Measurements from ENCODE around the gene CDR2. TPM values are rescaled to one million over a fixed set of nuclear protein-coding genes. Genes with fewer than 3 reads are reported as not detected.

The CDR2 gene
- total RNA-seq, 1 experiment from 2014 or later = 23.9 TPM

DNA sequence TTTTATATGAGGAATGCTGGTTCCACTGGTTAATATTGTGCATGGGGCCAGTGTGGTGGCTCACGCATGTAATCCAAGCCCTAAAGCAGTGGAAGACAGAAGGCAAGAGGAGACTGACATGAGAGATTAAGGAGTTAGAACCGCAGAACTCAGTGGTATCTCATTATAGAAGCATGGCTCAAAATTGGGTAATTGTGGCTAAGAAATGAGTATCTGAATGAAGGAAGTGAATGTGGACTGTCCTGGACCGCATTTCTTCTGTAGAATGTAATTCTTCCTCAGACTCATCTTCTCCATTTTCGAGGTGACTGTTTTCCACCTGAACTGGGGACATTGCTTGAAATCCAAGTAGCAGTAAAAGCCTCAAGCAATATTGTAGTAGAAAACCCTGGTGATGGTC, 42.6 kb upstream of the CDR2 start:
- no peaks in the 10 kb centered on the region for H3K4me1 Mint-ChIP-seq (ENCODE audit: insufficient read depth, unreplicated experiment)
- no TSS peak for BruUV-seq (replicated peaks)
- no peak for DNase-seq (ENCODE audit: unreplicated experiment)
- ChIA-PET POLR2A (no interaction called here), CTCF (no interaction called here)
- no peak overlapping the region for H3K4me3 Mint-ChIP-seq (ENCODE audit: unreplicated experiment)
- H3K27me3 Mint-ChIP-seq (ENCODE audit: insufficient read depth, unreplicated experiment) = no peaks in the 10 kb centered on the region
- intact Hi-C loops (cut with micrococcal nuclease) = no loop called here
- no peaks in the 10 kb centered on the region for H3K9me3 Mint-ChIP-seq (ENCODE audit: unreplicated experiment)
- no peak overlapping the region for H3K27ac Mint-ChIP-seq (ENCODE audit: low read depth, unreplicated experiment)
- TF ChIP-seq, protein P1, sequence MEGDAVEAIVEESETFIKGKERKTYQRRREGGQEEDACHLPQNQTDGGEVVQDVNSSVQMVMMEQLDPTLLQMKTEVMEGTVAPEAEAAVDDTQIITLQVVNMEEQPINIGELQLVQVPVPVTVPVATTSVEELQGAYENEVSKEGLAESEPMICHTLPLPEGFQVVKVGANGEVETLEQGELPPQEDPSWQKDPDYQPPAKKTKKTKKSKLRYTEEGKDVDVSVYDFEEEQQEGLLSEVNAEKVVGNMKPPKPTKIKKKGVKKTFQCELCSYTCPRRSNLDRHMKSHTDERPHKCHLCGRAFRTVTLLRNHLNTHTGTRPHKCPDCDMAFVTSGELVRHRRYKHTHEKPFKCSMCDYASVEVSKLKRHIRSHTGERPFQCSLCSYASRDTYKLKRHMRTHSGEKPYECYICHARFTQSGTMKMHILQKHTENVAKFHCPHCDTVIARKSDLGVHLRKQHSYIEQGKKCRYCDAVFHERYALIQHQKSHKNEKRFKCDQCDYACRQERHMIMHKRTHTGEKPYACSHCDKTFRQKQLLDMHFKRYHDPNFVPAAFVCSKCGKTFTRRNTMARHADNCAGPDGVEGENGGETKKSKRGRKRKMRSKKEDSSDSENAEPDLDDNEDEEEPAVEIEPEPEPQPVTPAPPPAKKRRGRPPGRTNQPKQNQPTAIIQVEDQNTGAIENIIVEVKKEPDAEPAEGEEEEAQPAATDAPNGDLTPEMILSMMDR (IDR thresholded peaks at IDR 0.05; ENCODE audit: unreplicated experiment) = no peak
- H3K36me3 Mint-ChIP-seq (ENCODE audit: insufficient read depth, unreplicated experiment) = peaks cover 27% of the 10 kb centered on the region

DNA sequence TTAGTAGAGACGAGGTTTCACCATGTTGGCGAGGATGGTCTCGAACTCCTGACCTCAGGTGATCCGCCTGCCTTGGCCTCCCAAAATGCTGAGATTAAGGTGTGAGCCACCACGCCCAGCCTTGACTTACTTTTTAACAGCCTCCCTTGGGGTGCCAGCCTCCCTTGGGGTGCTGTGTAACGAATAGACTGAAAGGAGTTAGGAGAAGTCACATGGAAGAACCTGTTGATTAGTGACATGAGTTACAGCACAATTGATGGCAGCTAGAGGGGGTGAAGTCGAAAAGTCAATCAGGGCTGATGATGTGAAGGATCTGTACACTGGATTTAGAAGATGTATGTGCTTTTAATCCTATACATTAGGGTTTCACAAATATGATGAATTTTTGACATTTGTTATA, 39.4 kb upstream of the CDR2 start:
- ChIA-PET POLR2A (no interaction called here), CTCF (no interaction called here)
- Mint-ChIP-seq H3K27ac (ENCODE audit: low read depth, unreplicated experiment) (no peak overlapping the region), H3K36me3 (ENCODE audit: insufficient read depth, unreplicated experiment) (peaks cover 8% of the 10 kb centered on the region), H3K4me3 (ENCODE audit: unreplicated experiment) (no peak overlapping the region), H3K27me3 (ENCODE audit: insufficient read depth, unreplicated experiment) (no peaks in the 10 kb centered on the region), H3K9me3 (ENCODE audit: unreplicated experiment) (no peaks in the 10 kb centered on the region), H3K4me1 (ENCODE audit: insufficient read depth, unreplicated experiment) (no peaks in the 10 kb centered on the region)
- no peak for DNase-seq (ENCODE audit: unreplicated experiment)
- intact Hi-C loops (cut with micrococcal nuclease) = no loop called here
- BruUV-seq (replicated peaks) = no TSS peak
- TF ChIP-seq, protein P1 (IDR thresholded peaks at IDR 0.05; ENCODE audit: unreplicated experiment) = no peak

DNA sequence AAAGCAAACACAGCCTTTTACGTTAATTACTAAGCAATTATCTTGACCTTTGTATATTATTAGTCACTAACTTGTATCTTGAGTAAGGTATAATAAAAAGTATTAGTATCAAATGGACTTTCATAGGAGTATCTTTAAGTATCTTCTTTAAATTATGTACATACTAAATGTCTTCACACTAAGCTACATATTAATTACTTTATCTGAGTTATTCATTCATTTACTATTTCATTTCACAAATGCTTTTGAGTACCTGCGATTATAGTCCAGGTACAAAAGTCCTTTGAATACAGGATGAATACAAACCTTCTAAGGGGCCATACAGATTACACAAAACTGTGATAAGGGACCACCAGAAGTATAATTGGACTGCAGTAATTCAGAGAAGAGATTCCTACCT, 33.1 kb upstream of the CDR2 start:
- intact Hi-C loops (cut with micrococcal nuclease) = no loop called here

DNA sequence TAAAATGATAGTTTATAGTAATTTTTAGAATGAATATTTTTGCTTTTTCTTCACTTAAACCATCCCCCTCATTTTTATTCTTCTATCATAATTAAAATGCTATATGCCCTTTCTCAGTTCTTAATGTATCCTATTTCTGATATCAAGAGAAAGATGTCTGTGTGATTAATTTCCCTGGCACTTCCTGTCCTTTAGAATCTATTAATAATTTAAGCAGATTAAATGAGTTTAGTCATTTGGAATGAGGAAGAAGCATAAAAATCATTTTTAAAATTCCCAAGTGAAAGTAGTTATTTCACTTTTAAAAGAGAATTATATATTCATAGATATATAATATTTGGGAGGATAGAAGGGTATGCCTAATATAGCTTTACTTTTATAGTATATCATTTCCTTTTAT, 27.8 kb upstream of the CDR2 start:
- no TSS peak for BruUV-seq (replicated peaks)
- ChIA-PET CTCF (interaction anchor here (0.6 to 1.2 kb wide), 2 partner anchors 13 to 81 kb away, joined by 3 read pairs; no protein-coding TSS in a partner anchor), POLR2A (interaction anchor here (0.6 to 1.8 kb wide), 4 partner anchors 29 to 104 kb away, joined by 3 to 8 read pairs (median 4); no protein-coding TSS in a partner anchor)
- Mint-ChIP-seq H3K4me3 (ENCODE audit: unreplicated experiment) (no peak overlapping the region), H3K9me3 (ENCODE audit: unreplicated experiment) (no peaks in the 10 kb centered on the region), H3K27me3 (ENCODE audit: insufficient read depth, unreplicated experiment) (no peaks in the 10 kb centered on the region), H3K36me3 (ENCODE audit: insufficient read depth, unreplicated experiment) (peaks cover 6% of the 10 kb centered on the region), H3K4me1 (ENCODE audit: insufficient read depth, unreplicated experiment) (peaks cover 35% of the 10 kb centered on the region), H3K27ac (ENCODE audit: low read depth, unreplicated experiment) (peak overlapping the region; percentile 86)
- TF ChIP-seq, protein P1 (IDR thresholded peaks at IDR 0.05; ENCODE audit: unreplicated experiment) = no peak
- intact Hi-C loops (cut with micrococcal nuclease) = no loop called here
- DNase-seq (ENCODE audit: unreplicated experiment) = no peak

More for the DNA sequence above, 33.1 kb upstream of the CDR2 start:
- Mint-ChIP-seq H3K27me3 (ENCODE audit: insufficient read depth, unreplicated experiment) (no peaks in the 10 kb centered on the region), H3K36me3 (ENCODE audit: insufficient read depth, unreplicated experiment) (peaks cover 4% of the 10 kb centered on the region), H3K27ac (ENCODE audit: low read depth, unreplicated experiment) (no peak overlapping the region), H3K4me1 (ENCODE audit: insufficient read depth, unreplicated experiment) (peaks cover 8% of the 10 kb centered on the region), H3K9me3 (ENCODE audit: unreplicated experiment) (no peaks in the 10 kb centered on the region), H3K4me3 (ENCODE audit: unreplicated experiment) (no peak overlapping the region)
- POLR2A ChIA-PET = interaction anchor here (0.7 to 1.0 kb wide), 2 partner anchors 10 to 34 kb away, joined by 3 read pairs; no protein-coding TSS in a partner anchor
- TF ChIP-seq, protein P1 (IDR thresholded peaks at IDR 0.05; ENCODE audit: unreplicated experiment) = no peak
- BruUV-seq (replicated peaks) = no TSS peak
- DNase-seq (ENCODE audit: unreplicated experiment) = no peak
- CTCF ChIA-PET = interaction anchor here (0.6 to 1.2 kb wide), 3 partner anchors 10 to 140 kb away, joined by 3 read pairs; no protein-coding TSS in a partner anchor

Measured in MCF 10A (cell line).